GM12873 (cell line): ENCODE measurements around the gene CCDC74A.

Experiments used
- CTCF ChIP-seq: IDR thresholded peaks from 2 replicates; pipeline ENCODE4 v1.5.1; 2012; ENCODE audit warnings: low read depth, mild to moderate bottlenecking, moderate library complexity, low read length, control low read depth; ENCODE audit not compliant: insufficient read depth; ENCODE audit errors: missing control alignments

The CCDC74A gene

GRCh38 chr2:131535526-131535925, 7.8 kb downstream of the CCDC74A start:
- TF ChIP-seq CTCF = no peak

GRCh38 chr2:131542438-131543384, 15.0 kb downstream of the CCDC74A start:
- TF ChIP-seq CTCF = no peak

GRCh38 chr2:131543385-131543891, 15.8 kb downstream of the CCDC74A start:
- no peak for TF ChIP-seq CTCF

- no peak for TF ChIP-seq CTCF
These were observed 25.2 kb downstream of the CCDC74A start for GRCh38 chr2:131552871-131553270.

GRCh38 chr2:131556998-131557397, 29.3 kb downstream of the CCDC74A start:
- no peak for TF ChIP-seq CTCF

- TF ChIP-seq CTCF = no peak
These were observed 30.1 kb downstream of the CCDC74A start for GRCh38 chr2:131557558-131558321.

- TF ChIP-seq CTCF = no peak
These were observed 38.7 kb downstream of the CCDC74A start for GRCh38 chr2:131566371-131566770.
